KMS-11 (cell line): ENCODE measurements around the gene NAV3.

Experiments used
- H2AFZ ChIP-seq: fragments of 200-600 bp; sonication (generic); 2 replicates; pipeline ENCODE4 v1.6.1; 2016; ENCODE audit warnings: antibody characterized with exemption, mixed run types, low read depth
- H3K27ac ChIP-seq: fragments of 200-600 bp; sonication (generic); 2 replicates; pipeline ENCODE4 v1.6.1; 2016; ENCODE audit warnings: mild to moderate bottlenecking, mixed run types
- H3K27me3 ChIP-seq: fragments of 200-600 bp; sonication (generic); 2 replicates; pipeline ENCODE4 v1.6.1; 2017; ENCODE audit warnings: mild to moderate bottlenecking, low read depth, mixed run types, moderate library complexity; ENCODE audit not compliant: insufficient read depth
- H3K36me3 ChIP-seq: fragments of 200-600 bp; sonication (generic); 2 replicates; pipeline ENCODE4 v1.6.1; 2017; ENCODE audit warnings: mild to moderate bottlenecking, mixed run types; ENCODE audit not compliant: insufficient read depth
- H3K4me1 ChIP-seq: fragments of 200-600 bp; sonication (generic); 2 replicates; pipeline ENCODE4 v1.6.1; 2016; ENCODE audit warnings: mild to moderate bottlenecking, low read depth, mixed run types; ENCODE audit not compliant: poor library complexity, severe bottlenecking
- H3K4me2 ChIP-seq: fragments of 200-600 bp; sonication (generic); 2 replicates; pipeline ENCODE4 v1.7.0; 2016; ENCODE audit warnings: mild to moderate bottlenecking, mixed run types
- H3K4me3 ChIP-seq: fragments of 200-600 bp; sonication (generic); IDR thresholded peaks from 2 replicates; pipeline ENCODE4 v1.6.1; 2017; ENCODE audit warnings: low read depth, low read length, mixed read lengths; ENCODE audit not compliant: insufficient read depth
- H3K79me2 ChIP-seq: fragments of 200-600 bp; sonication (generic); 2 replicates; pipeline ENCODE4 v1.6.1; 2016; ENCODE audit warnings: low read depth, mixed run types; ENCODE audit not compliant: insufficient read depth
- H3K9ac ChIP-seq: fragments of 200-600 bp; sonication (generic); 2 replicates; pipeline ENCODE4 v1.6.1; 2016; ENCODE audit warnings: mild to moderate bottlenecking, mixed run types
- H4K20me1 ChIP-seq: fragments of 200-600 bp; sonication (generic); 2 replicates; pipeline ENCODE4 v1.6.1; 2016; ENCODE audit warnings: mild to moderate bottlenecking, mixed run types; ENCODE audit not compliant: insufficient read depth
- CTCF ChIP-seq: fragments of 200-600 bp; sonication (generic); conservative IDR thresholded peaks from 2 replicates; pipeline ENCODE4 v1.6.1; 2017; ENCODE audit warnings: low read depth, mild to moderate bottlenecking, antibody characterized with exemption, low read length, moderate library complexity, mixed read lengths

NAV3 gene

DNA sequence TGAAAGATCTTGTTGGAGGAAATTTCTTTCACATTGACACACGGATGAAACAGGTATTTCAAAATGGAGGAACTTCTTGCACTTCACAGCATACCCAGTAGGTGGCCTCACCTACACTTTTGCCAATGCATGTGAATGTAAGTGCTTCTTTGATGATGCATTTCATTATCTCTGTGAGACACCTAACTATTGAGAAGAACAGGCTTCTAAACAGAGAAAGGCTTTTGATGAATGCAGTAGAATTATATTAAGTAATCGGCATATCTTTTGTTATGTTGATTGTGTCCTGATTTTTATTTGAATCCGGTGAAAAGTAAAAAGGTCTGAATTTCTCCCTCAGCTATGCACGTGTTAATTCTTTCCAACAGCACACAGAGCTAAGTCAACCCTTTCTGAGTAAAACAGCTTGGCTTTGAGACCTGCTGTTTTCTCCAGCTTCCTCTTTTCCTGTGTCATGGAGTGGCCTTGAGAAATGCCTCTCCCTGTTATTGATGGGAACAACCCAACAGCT lies 399.0 kb downstream of the NAV3 start:
- Histone ChIP-seq H3K36me3 (no peaks in the 10 kb centered on the region), H3K4me1 (no peaks in the 10 kb centered on the region), H3K4me3 (no peak overlapping the region), H3K27me3 (no peaks in the 10 kb centered on the region), H2AFZ (peak overlapping the region; percentile 48; the same call in 1 of the 2 replicates), H3K9ac (no peak overlapping the region), H3K79me2 (no peaks in the 10 kb centered on the region), H3K4me2 (no peak overlapping the region), H4K20me1 (no peaks in the 10 kb centered on the region), H3K27ac (no peak overlapping the region)
- TF ChIP-seq CTCF = peak; percentile 76

GRCh38 chr12:78232756-78233155 lies 402.1 kb downstream of the NAV3 start:
- Histone ChIP-seq H3K4me3 (no peak overlapping the region), H3K27me3 (no peaks in the 10 kb centered on the region), H3K4me2 (no peak overlapping the region), H4K20me1 (no peaks in the 10 kb centered on the region), H2AFZ (no peak overlapping the region), H3K79me2 (no peaks in the 10 kb centered on the region), H3K9ac (no peak overlapping the region), H3K36me3 (no peaks in the 10 kb centered on the region), H3K27ac (no peak overlapping the region), H3K4me1 (no peaks in the 10 kb centered on the region)
- no peak for TF ChIP-seq CTCF

DNA sequence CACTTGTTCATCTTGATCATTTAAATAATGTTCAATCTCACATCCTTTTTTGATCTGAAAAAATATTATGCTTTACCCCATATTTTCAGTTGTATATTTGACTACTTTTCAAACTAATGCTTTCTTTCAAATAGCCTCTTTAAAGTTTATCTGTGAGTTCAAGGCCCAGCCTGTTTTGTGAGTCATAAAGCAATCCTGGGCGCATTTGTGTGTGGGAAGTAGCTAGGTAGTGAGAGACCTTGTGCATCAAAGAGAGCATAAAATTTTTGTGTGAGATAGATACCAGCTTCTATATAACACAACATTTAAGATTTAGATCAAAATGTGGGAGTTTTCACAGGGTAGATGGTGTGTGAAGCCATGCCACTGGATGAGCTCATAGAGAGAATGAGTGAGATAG lies 405.6 kb downstream of the NAV3 start:
- H3K79me2 ChIP-seq = no peaks in the 10 kb centered on the region
- no peaks in the 10 kb centered on the region for H3K36me3 ChIP-seq
- no peaks in the 10 kb centered on the region for H3K4me1 ChIP-seq
- no peak for TF ChIP-seq CTCF
- H3K9ac ChIP-seq = no peak overlapping the region
- no peak overlapping the region for H3K4me3 ChIP-seq
- no peaks in the 10 kb centered on the region for H4K20me1 ChIP-seq
- H2AFZ ChIP-seq = no peak overlapping the region
- H3K27ac ChIP-seq = no peak overlapping the region
- no peak overlapping the region for H3K4me2 ChIP-seq
- no peaks in the 10 kb centered on the region for H3K27me3 ChIP-seq

DNA sequence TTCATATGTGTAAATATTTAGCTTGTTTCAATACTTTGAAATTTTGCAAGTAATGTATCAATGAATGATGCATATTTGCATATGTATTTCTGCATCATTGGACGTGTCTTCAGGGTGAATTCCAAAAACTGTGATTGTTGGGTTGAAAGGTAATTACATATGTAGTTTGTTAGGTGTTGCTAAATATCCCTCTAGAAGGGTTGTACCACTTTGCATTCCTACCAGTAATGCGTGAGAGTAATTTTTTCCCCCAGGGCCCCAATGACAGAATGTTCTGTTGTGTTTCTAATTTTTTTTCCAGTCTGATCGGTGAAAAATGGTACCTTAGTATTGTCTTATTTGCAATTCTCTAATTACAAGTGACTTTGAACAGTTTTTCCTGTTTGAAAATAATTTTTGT lies 408.9 kb downstream of the NAV3 start:
- Histone ChIP-seq H2AFZ (no peak overlapping the region), H3K27me3 (no peaks in the 10 kb centered on the region), H3K9ac (no peak overlapping the region), H3K4me2 (no peak overlapping the region), H3K79me2 (no peaks in the 10 kb centered on the region), H3K36me3 (no peaks in the 10 kb centered on the region), H3K4me3 (no peak overlapping the region), H4K20me1 (no peaks in the 10 kb centered on the region), H3K4me1 (no peaks in the 10 kb centered on the region), H3K27ac (no peak overlapping the region)
- no peak for TF ChIP-seq CTCF

GRCh38 chr12:78240827-78241226 lies 410.1 kb downstream of the NAV3 start:
- no peaks in the 10 kb centered on the region for H3K36me3 ChIP-seq
- no peaks in the 10 kb centered on the region for H3K4me1 ChIP-seq
- H4K20me1 ChIP-seq = no peaks in the 10 kb centered on the region
- no peaks in the 10 kb centered on the region for H3K79me2 ChIP-seq
- no peaks in the 10 kb centered on the region for H3K27me3 ChIP-seq
- no peak for TF ChIP-seq CTCF
- no peak overlapping the region for H3K4me2 ChIP-seq
- H2AFZ ChIP-seq = no peak overlapping the region
- no peak overlapping the region for H3K9ac ChIP-seq
- H3K4me3 ChIP-seq = no peak overlapping the region
- H3K27ac ChIP-seq = no peak overlapping the region
